Trophoblast cell (in vitro differentiated cells and primary cell): Measurements from ENCODE around the gene RNASE13.

Source experiments
- DNase-seq, 2 donors: peaks; one replicate each; pipeline ENCODE4 v3.0.0-alpha.2; 2016
- H2AFZ ChIP-seq: 2 replicates; pipeline ENCODE4 v1.6.1; 2013; ENCODE audit warnings: low read length, moderate library complexity, mild to moderate bottlenecking; ENCODE audit not compliant: insufficient read depth, poor library complexity
- H2AK5ac ChIP-seq: 2 replicates; pipeline ENCODE4 v1.6.1; 2013; ENCODE audit warnings: mild to moderate bottlenecking, low read length
- H2BK120ac ChIP-seq: 2 replicates; pipeline ENCODE4 v1.6.1; 2013; ENCODE audit warnings: low read length, mild to moderate bottlenecking, moderate library complexity; ENCODE audit not compliant: insufficient read depth, poor library complexity
- H2BK12ac ChIP-seq: 2 replicates; pipeline ENCODE4 v1.6.1; 2013; ENCODE audit warnings: mild to moderate bottlenecking, low read length, moderate library complexity
- H2BK5ac ChIP-seq: 2 replicates; pipeline ENCODE4 v1.6.1; 2013; ENCODE audit warnings: low read length, low read depth, moderate library complexity, mild to moderate bottlenecking; ENCODE audit not compliant: poor library complexity
- H3K14ac ChIP-seq: 2 replicates; pipeline ENCODE4 v1.6.1; 2013; ENCODE audit warnings: mild to moderate bottlenecking, low read length
- H3K18ac ChIP-seq: 2 replicates; pipeline ENCODE4 v1.6.1; 2013; ENCODE audit warnings: mild to moderate bottlenecking, low read length
- H3K23ac ChIP-seq: 2 replicates; pipeline ENCODE4 v1.6.1; 2013; ENCODE audit warnings: low read length
- H3K27ac ChIP-seq: 2 replicates; pipeline ENCODE4 v1.5.1; 2013; ENCODE audit warnings: low read depth, mild to moderate bottlenecking, inconsistent platforms, low read length, moderate library complexity
- H3K27me3 ChIP-seq: 2 replicates; pipeline ENCODE4 v1.6.1; 2013; ENCODE audit warnings: inconsistent platforms, mild to moderate bottlenecking, low read length, moderate library complexity; ENCODE audit not compliant: insufficient read depth
- H3K36me3 ChIP-seq, 2 experiments: 1 replicate in 1 of 2; 2 replicates in 1 of 2; pipeline ENCODE4 v1.6.1; 2013; ENCODE audit warnings: low read length in 2 of 2, mild to moderate bottlenecking in 2 of 2, moderate library complexity in 1 of 2; ENCODE audit not compliant: insufficient read depth in 2 of 2, control insufficient read depth in 1 of 2
- H3K4ac ChIP-seq: 2 replicates; pipeline ENCODE4 v1.6.1; 2013; ENCODE audit warnings: low read depth, mild to moderate bottlenecking, low read length, moderate library complexity
- H3K4me1 ChIP-seq, 2 experiments: 1 replicate in 1 of 2; 2 replicates in 1 of 2; pipeline ENCODE4 v1.6.1; 2013; ENCODE audit warnings: low read length in 2 of 2, mild to moderate bottlenecking in 2 of 2, moderate library complexity in 1 of 2; ENCODE audit not compliant: insufficient read depth in 2 of 2, control insufficient read depth in 1 of 2
- H3K4me2 ChIP-seq: 2 replicates; pipeline ENCODE4 v1.6.1; 2013; ENCODE audit warnings: inconsistent platforms, mild to moderate bottlenecking, low read length, moderate library complexity
- H3K4me3 ChIP-seq: 2 replicates; pipeline ENCODE4 v1.5.1; 2013; ENCODE audit warnings: mild to moderate bottlenecking, low read depth, low read length, inconsistent platforms
- H3K79me1 ChIP-seq: one replicate; pipeline ENCODE4 v1.6.1; 2013; ENCODE audit warnings: low read length
- H3K79me2 ChIP-seq: 2 replicates; pipeline ENCODE4 v1.6.1; 2013; ENCODE audit warnings: low read length, mild to moderate bottlenecking; ENCODE audit not compliant: control insufficient read depth, insufficient read depth, poor library complexity
- H3K9ac ChIP-seq: 2 replicates; pipeline ENCODE4 v1.6.1; 2013; ENCODE audit warnings: mild to moderate bottlenecking, low read length
- H3K9me3 ChIP-seq: 2 replicates; pipeline ENCODE4 v1.6.1; 2013; ENCODE audit warnings: low read depth, mild to moderate bottlenecking, control low read depth, inconsistent platforms, low read length; ENCODE audit not compliant: insufficient read depth
- H4K12ac ChIP-seq: 2 replicates; pipeline ENCODE4 v1.6.1; 2013; ENCODE audit warnings: low read depth, mild to moderate bottlenecking, low read length, moderate library complexity
- H4K8ac ChIP-seq: 2 replicates; pipeline ENCODE4 v1.6.1; 2013; ENCODE audit warnings: low read depth, mild to moderate bottlenecking, low read length, moderate library complexity
- H4K91ac ChIP-seq: one replicate; pipeline ENCODE4 v1.6.1; 2013; ENCODE audit warnings: low read depth, mild to moderate bottlenecking, low read length, moderate library complexity
- WGBS: extraction: QIAGEN DNeasy Blood & Tissue Kit; methylation state at CpG from one replicate; pipeline ENCODE4 v1.1.7; 2013; ENCODE audit warnings: missing lambda C conversion rate; ENCODE audit not compliant: insufficient read length, insufficient coverage; ENCODE audit errors: extremely low coverage; 5-methylcytosine and 5-hydroxymethylcytosine counted together

RNASE13 gene

DNA sequence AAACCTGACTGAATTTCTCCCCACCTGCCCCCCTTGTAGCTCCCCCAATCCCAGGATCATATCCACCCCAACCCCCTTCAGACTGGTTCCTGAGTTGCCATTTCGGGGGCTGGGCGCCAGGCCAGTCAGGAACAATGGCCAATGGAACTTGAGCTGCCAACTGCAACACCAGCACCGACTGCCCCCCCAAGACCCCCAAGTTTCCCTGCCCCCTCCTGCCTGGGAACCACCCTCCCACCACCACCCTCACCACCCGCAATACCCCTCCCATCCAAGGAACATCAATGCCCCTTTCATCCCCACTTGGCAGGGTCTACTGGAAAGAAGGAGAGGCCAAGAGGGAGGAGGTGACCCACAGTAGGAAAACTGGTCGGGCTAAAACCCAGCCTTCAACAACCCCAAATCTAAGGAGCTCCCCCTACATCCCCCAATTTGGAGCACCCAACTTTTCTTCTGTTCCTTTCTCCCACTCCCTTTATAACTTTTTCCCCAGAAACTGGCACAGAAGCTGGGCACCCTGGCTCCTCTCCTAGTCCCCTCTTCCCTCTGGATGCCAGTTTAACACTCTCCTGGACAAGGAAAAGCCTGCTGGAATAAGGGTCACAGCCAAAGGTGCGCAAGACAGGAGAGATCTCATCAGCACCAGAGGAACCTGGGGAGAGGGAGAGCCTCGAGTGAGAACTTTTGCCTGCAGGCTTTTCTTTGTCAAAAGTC, 8.2 kb downstream of the RNASE13 start:
- Histone ChIP-seq H2AFZ (peak overlapping the region; percentile 11), H4K91ac (peak overlapping the region; percentile 48), H3K36me3 (no peaks in the 10 kb centered on the region), H3K4me3 (no peak overlapping the region), H3K18ac (no peak overlapping the region), H3K4me1 (peaks cover 24 to 25% of the 10 kb centered on the region in 2 experiments), H3K27ac (no peak overlapping the region), H4K8ac (no peak overlapping the region), H2BK5ac (no peak overlapping the region), H3K79me2 (peaks cover 6% of the 10 kb centered on the region), H3K4me2 (no peak overlapping the region), H3K23ac (no peak overlapping the region), H2BK12ac (no peak overlapping the region), H3K14ac (no peak overlapping the region), H3K79me1 (peaks cover 9% of the 10 kb centered on the region), H4K12ac (no peak overlapping the region), H3K9ac (no peak overlapping the region), H3K4ac (no peak overlapping the region), H2AK5ac (no peak overlapping the region), H3K9me3 (no peaks in the 10 kb centered on the region), H2BK120ac (no peak overlapping the region), H3K27me3 (no peaks in the 10 kb centered on the region)
- WGBS, result no CpG with 5 or more reads among the region's 7 CpGs
- DNase-seq, result no peak

DNA sequence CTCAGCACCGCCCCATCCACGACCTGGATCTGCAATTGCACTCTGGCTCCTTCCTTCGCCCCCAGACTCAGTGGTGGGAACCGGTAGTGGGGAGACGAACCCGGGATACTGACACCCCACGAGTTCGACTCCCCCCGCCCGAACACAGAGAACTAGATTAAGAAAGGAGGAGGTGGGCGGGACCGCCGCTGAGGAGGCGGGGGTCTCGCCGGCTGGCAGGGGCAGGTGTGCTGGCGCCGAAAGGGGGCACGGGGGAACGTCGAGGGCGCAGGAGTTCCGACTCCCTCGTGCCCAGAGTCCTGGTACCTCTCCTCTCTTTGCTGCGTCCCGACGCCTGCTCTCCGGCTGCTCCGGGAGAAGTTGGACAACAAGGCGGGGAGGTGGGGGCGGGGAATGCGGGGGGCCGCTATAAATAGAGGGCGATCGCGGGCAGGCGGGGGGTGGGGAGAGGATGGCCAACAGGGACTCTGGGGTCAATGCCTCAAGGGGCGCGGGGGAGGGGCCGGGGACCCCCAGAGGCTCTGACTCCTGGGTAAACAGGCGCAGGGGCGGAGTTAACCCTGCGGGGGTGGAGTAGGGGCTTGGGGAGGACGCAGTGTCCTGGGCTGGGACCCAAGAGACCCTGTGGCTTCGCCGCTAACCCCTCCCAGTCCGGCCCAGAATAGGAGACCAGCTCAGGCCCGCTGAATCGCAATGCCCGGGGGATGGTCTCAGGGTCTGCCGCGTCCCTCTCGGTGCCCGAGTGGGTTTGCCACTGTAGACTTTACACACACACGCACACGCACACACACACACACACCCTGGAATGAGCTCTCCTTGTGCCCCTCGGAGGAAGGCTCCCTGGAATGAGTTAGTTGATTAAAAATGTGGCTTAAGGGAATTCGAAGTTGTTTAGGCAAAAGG, 9.0 kb downstream of the RNASE13 start:
- H2BK5ac ChIP-seq, result peak overlapping the region; percentile 54

DNA sequence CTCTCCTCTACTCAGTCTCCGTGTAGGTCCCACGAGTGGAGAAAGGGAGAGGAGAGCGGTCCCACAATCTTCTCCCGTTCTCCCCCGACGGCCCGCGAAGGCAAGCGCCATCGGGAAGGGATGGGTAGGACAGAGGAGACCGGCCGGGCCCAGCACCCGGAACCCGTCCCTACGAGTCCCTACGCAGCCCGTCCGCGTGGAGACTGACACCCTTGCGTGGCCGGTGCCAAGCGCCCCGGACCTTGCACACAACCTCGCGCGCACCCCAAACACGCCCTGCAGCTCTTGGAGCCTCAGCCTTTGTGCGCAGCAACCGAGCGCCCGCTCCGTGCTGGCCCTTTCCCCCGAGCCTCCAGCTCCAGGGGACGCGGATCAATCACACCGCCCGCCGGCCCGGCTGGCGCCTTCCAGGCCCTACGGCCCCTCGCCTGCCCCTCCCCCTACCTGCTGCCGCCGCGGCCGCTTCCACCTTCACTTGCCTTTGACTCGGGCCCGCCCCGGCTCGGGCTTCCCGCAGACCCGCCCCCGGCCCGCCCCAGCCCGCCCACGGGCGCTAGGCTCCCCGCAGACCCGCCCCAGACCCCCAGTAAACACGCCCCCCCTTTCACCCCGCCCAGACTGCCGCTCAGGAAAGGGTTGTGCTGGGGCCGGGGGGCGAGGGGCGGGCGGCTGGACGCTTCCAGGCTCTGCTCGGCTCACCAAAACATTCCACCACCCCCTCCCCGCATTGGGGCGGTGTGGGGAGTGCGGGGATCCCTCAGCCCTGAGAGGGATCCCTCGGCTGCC, 9.8 kb downstream of the RNASE13 start, which contains the start of gene NDRG2:
Gene NDRG2 (minus strand): TSS at position 477 of the 786 bp plus-strand sequence. CDS start 1,746 bp downstream, outside the sequence.
- WGBS, result no CpG with 5 or more reads among the region's 72 CpGs
- H3K79me2 ChIP-seq, result peaks cover 6% of the 10 kb centered on the region
- H3K9ac ChIP-seq, result no peak within 1 kb of the TSS
- H4K8ac ChIP-seq, result peak within 1 kb of the TSS; percentile 99
- peak within 1 kb of the TSS; percentile 71 for H2BK5ac ChIP-seq
- peak within 1 kb of the TSS; percentile 73 for H3K4ac ChIP-seq
- peak within 1 kb of the TSS; percentile 95 for H2BK12ac ChIP-seq
- H3K18ac ChIP-seq, result peak within 1 kb of the TSS; percentile 99
- H3K14ac ChIP-seq, result peak within 1 kb of the TSS; percentile 97
- no peaks in the 10 kb centered on the region for H3K36me3 ChIP-seq
- peaks cover 27% of the 10 kb centered on the region in 2 experiments for H3K4me1 ChIP-seq
- H2AFZ ChIP-seq, result peak within 1 kb of the TSS; percentile 95
- peak within 1 kb of the TSS; percentile 70 for H2AK5ac ChIP-seq
- no peak within 1 kb of the TSS for H3K27ac ChIP-seq
- peak within 1 kb of the TSS; percentile 93 for H3K4me2 ChIP-seq
- peak within 1 kb of the TSS; percentile 80 for H3K4me3 ChIP-seq
- no peaks in the 10 kb centered on the region for H3K9me3 ChIP-seq
- H4K91ac ChIP-seq, result peak within 1 kb of the TSS; percentile 89
- peaks cover 9% of the 10 kb centered on the region for H3K79me1 ChIP-seq
- H2BK120ac ChIP-seq, result peak within 1 kb of the TSS; percentile 87
- peak in 1 of 2 donors; percentile 43 for DNase-seq
- H3K23ac ChIP-seq, result no peak within 1 kb of the TSS
- H4K12ac ChIP-seq, result peak within 1 kb of the TSS; percentile 81
- H3K27me3 ChIP-seq, result no peaks in the 10 kb centered on the region

More for the DNA sequence above, 9.0 kb downstream of the RNASE13 start:
- Histone ChIP-seq H3K4me2 (peak overlapping the region; percentile 93), H3K27me3 (no peaks in the 10 kb centered on the region), H3K79me2 (peaks cover 6% of the 10 kb centered on the region), H4K12ac (peak overlapping the region; percentile 79), H4K8ac (peak overlapping the region; percentile 85), H2BK12ac (peak overlapping the region; percentile 37), H3K27ac (no peak overlapping the region), H3K9me3 (no peaks in the 10 kb centered on the region), H2AK5ac (peak overlapping the region; percentile 70), H3K4ac (peak overlapping the region; percentile 24), H3K4me1 (peaks cover 27% of the 10 kb centered on the region in 2 experiments), H3K9ac (no peak overlapping the region), H3K14ac (peak overlapping the region; percentile 92), H2BK120ac (peak overlapping the region; percentile 74), H4K91ac (peak overlapping the region; percentile 77), H3K4me3 (peak overlapping the region; percentile 75), H3K23ac (no peak overlapping the region), H3K18ac (peak overlapping the region; percentile 94), H3K36me3 (no peaks in the 10 kb centered on the region), H3K79me1 (peaks cover 9% of the 10 kb centered on the region), H2AFZ (peak overlapping the region; percentile 53)
- no CpG with 5 or more reads among the region's 58 CpGs for WGBS
- DNase-seq, result no peak
